IMR-90 (cell line): Measurements from ENCODE around the gene PBXIP1. TPM values are rescaled to one million over a fixed set of nuclear protein-coding genes. Genes with fewer than 3 reads are reported as not detected.

Source experiments
- ATAC-seq: fragments of 200-7000 bp; cut with Tn5 transposase; 2 replicates; pipeline ENCODE4 v1.9.1; 2020; ENCODE audit warnings: low read depth, mild to moderate bottlenecking, moderate library complexity
- BruUV-seq: library from RNA; stranded (reverse); fragments of 400-500 nt; replicated peaks from 2 replicates; lab custom pipeline; 2021; lab: Mats Ljungman, UMichigan
- CTCF ChIA-PET: fragments of 300-600 bp; formaldehyde crosslinking; extraction: SDS; loops from one replicate; lab custom pipeline; 2021; ENCODE audit warnings: antibody characterized with exemption; lab: Yijun Ruan, JAX
- POLR2A ChIA-PET: fragments of 300-600 bp; sonication (Branson Sonifier 250); formaldehyde crosslinking; loops from one replicate; lab custom pipeline; 2022; ENCODE audit warnings: antibody characterized with exemption; ENCODE audit not compliant: unreplicated experiment; lab: Charles Lee
- DNase-seq: peaks from one replicate; pipeline ENCODE4 v3.0.0; 2013
- H2AFZ ChIP-seq: replicated peaks from 2 replicates; pipeline ENCODE3; 2013; ENCODE audit warnings: low read length, mild to moderate bottlenecking; ENCODE audit not compliant: poor library complexity
- H2AK5ac ChIP-seq: 2 replicates; pipeline ENCODE4 v1.6.1; 2013; ENCODE audit warnings: low read depth, low read length, inconsistent platforms
- H2AK9ac ChIP-seq: replicated peaks from 2 replicates; pipeline ENCODE3; 2013; ENCODE audit warnings: mild to moderate bottlenecking, low read depth, low read length, moderate library complexity; ENCODE audit not compliant: poor library complexity
- H2BK120ac ChIP-seq: 2 replicates; pipeline ENCODE4 v1.6.1; 2013; ENCODE audit warnings: low read depth, low read length, inconsistent platforms
- H2BK15ac ChIP-seq: 3 replicates; pipeline ENCODE4 v1.6.1; 2013; ENCODE audit warnings: low read depth, low read length, inconsistent platforms
- H2BK20ac ChIP-seq: 2 replicates; pipeline ENCODE4 v1.6.1; 2013; ENCODE audit warnings: low read depth, mild to moderate bottlenecking, inconsistent platforms, low read length, moderate library complexity
- H2BK5ac ChIP-seq: 2 replicates; pipeline ENCODE4 v1.6.1; 2013; ENCODE audit warnings: mild to moderate bottlenecking, low read depth, low read length, inconsistent platforms; ENCODE audit not compliant: poor library complexity, severe bottlenecking
- H3K14ac ChIP-seq: replicated peaks from 2 replicates; pipeline ENCODE4 v1.6.1; 2013; ENCODE audit warnings: low read depth, low read length, inconsistent platforms
- H3K18ac ChIP-seq: 2 replicates; pipeline ENCODE4 v1.6.1; 2013; ENCODE audit warnings: low read depth, low read length, control low read depth
- H3K23ac ChIP-seq: 2 replicates; pipeline ENCODE4 v1.6.1; 2013; ENCODE audit warnings: low read depth, low read length, inconsistent platforms
- H3K27ac ChIP-seq: 2 replicates; pipeline ENCODE4 v1.5.1; 2013; ENCODE audit warnings: mild to moderate bottlenecking, control low read depth, low read length; ENCODE audit not compliant: insufficient read depth
- H3K27me3 ChIP-seq: 2 replicates; pipeline ENCODE4 v1.6.1; 2013; ENCODE audit warnings: low read length; ENCODE audit not compliant: control insufficient read depth, insufficient read depth
- H3K36me3 ChIP-seq: 2 replicates; pipeline ENCODE4 v1.6.1; 2013; ENCODE audit warnings: low read length, mixed read lengths; ENCODE audit not compliant: control insufficient read depth, insufficient read depth
- H3K4ac ChIP-seq: 2 replicates; pipeline ENCODE4 v1.6.1; 2013; ENCODE audit warnings: low read depth, low read length, inconsistent platforms
- H3K4me1 ChIP-seq: 2 replicates; pipeline ENCODE4 v1.6.1; 2013; ENCODE audit warnings: low read length, mixed read lengths; ENCODE audit not compliant: control insufficient read depth, insufficient read depth
- H3K4me2 ChIP-seq: 2 replicates; pipeline ENCODE4 v1.6.1; 2013; ENCODE audit warnings: low read depth, mild to moderate bottlenecking, control low read depth, low read length, moderate library complexity
- H3K4me3 ChIP-seq: 2 replicates; pipeline ENCODE4 v1.5.1; 2013; ENCODE audit warnings: low read depth, mild to moderate bottlenecking, control low read depth, low read length, moderate library complexity; ENCODE audit not compliant: insufficient read depth
- H3K56ac ChIP-seq: 2 replicates; pipeline ENCODE4 v1.6.1; 2013; ENCODE audit warnings: low read length, inconsistent platforms; ENCODE audit not compliant: insufficient read depth; ENCODE audit errors: extremely low read depth
- H3K79me1 ChIP-seq, 2 experiments: 2 replicates each; pipeline ENCODE4 v1.6.1; 2013; ENCODE audit warnings: low read length in 2 of 2, inconsistent platforms in 1 of 2, low read depth in 1 of 2
- H3K9ac ChIP-seq: 2 replicates; pipeline ENCODE4 v1.6.1; 2013; ENCODE audit warnings: low read depth, low read length, control low read depth
- H3K9me1 ChIP-seq: 2 replicates; pipeline ENCODE4 v1.6.1; 2013; ENCODE audit warnings: low read length, inconsistent platforms; ENCODE audit not compliant: insufficient read depth
- H3K9me3 ChIP-seq: 2 replicates; pipeline ENCODE4 v1.6.1; 2013; ENCODE audit warnings: low read length; ENCODE audit not compliant: control insufficient read depth, insufficient read depth
- H4K20me1 ChIP-seq: 2 replicates; pipeline ENCODE4 v1.6.1; 2013; ENCODE audit warnings: low read length, inconsistent platforms; ENCODE audit not compliant: insufficient read depth
- H4K5ac ChIP-seq: 2 replicates; pipeline ENCODE4 v1.6.1; 2013; ENCODE audit warnings: mild to moderate bottlenecking, low read depth, low read length, control low read depth
- H4K8ac ChIP-seq, 2 experiments: 2 replicates each; pipeline ENCODE4 v1.6.1; 2013; ENCODE audit warnings: low read depth in 2 of 2, low read length in 2 of 2, control low read depth in 1 of 2, inconsistent platforms in 1 of 2
- H4K91ac ChIP-seq: 2 replicates; pipeline ENCODE4 v1.6.1; 2013; ENCODE audit warnings: low read depth, low read length, inconsistent platforms; ENCODE audit not compliant: insufficient read depth
- BHLHE40 ChIP-seq: fragments of 150-350 bp; IDR thresholded peaks from 2 replicates; pipeline ENCODE4 v1.6.1; 2016; ENCODE audit warnings: mild to moderate bottlenecking, low read depth, low read length
- CEBPB ChIP-seq: IDR thresholded peaks from 2 replicates; pipeline ENCODE4 v1.6.1; 2012; ENCODE audit warnings: low read depth, low read length, improper control_type of control experiment
- CHD1 ChIP-seq: IDR thresholded peaks from 2 replicates; pipeline ENCODE4 v1.6.1; 2012; ENCODE audit warnings: low read depth, low read length, improper control_type of control experiment
- CTCF ChIP-seq: conservative IDR thresholded peaks from 2 replicates; pipeline ENCODE4 v1.5.1; 2012; ENCODE audit warnings: mild to moderate bottlenecking, low read depth, low read length, improper control_type of control experiment
- ELK1 ChIP-seq: fragments of 150-350 bp; IDR thresholded peaks from 2 replicates; pipeline ENCODE4 v1.6.1; 2016; ENCODE audit warnings: low read depth, mild to moderate bottlenecking, low read length, moderate library complexity, borderline replicate concordance
- FOS ChIP-seq: fragments of 150-350 bp; IDR thresholded peaks from 2 replicates; pipeline ENCODE4 v1.6.1; 2016; ENCODE audit warnings: low read depth, low read length
- MAFK ChIP-seq: IDR thresholded peaks from 2 replicates; pipeline ENCODE4 v1.6.1; 2012; ENCODE audit warnings: low read depth, low read length, improper control_type of control experiment
- MXI1 ChIP-seq: IDR thresholded peaks from 2 replicates; pipeline ENCODE4 v1.6.1; 2012; ENCODE audit warnings: low read depth, mild to moderate bottlenecking, low read length, moderate library complexity, borderline replicate concordance
- NFE2L2 ChIP-seq: fragments of 150-350 bp; IDR thresholded peaks from 2 replicates; pipeline ENCODE4 v1.6.1; 2016; ENCODE audit warnings: low read depth, mild to moderate bottlenecking, low read length
- POLR2A ChIP-seq: IDR thresholded peaks from 2 replicates; pipeline ENCODE4 v1.6.1; 2012; ENCODE audit warnings: mild to moderate bottlenecking, low read depth, low read length
- RAD21 ChIP-seq: IDR thresholded peaks from 2 replicates; pipeline ENCODE4 v1.6.1; 2012; ENCODE audit warnings: low read length, improper control_type of control experiment
- RCOR1 ChIP-seq: IDR thresholded peaks from 2 replicates; pipeline ENCODE4 v1.6.1; 2012; ENCODE audit warnings: mild to moderate bottlenecking, low read length, improper control_type of control experiment; ENCODE audit not compliant: insufficient replicate concordance
- RFX5 ChIP-seq: IDR thresholded peaks from 2 replicates; pipeline ENCODE4 v1.8.0; 2012; ENCODE audit warnings: low read depth, mild to moderate bottlenecking, low read length, moderate library complexity
- SMC3 ChIP-seq: fragments of 150-350 bp; IDR thresholded peaks from 2 replicates; pipeline ENCODE4 v1.6.1; 2016; ENCODE audit warnings: low read depth, mild to moderate bottlenecking, antibody characterized with exemption, low read length, moderate library complexity
- USF2 ChIP-seq: fragments of 150-350 bp; IDR thresholded peaks from 2 replicates; pipeline ENCODE4 v1.6.1; 2017; ENCODE audit warnings: mild to moderate bottlenecking, antibody characterized with exemption, low read length, low read depth
- WGBS, 2 experiments: methylation state at CpG; one replicate each; pipeline versions ENCODE4 v1.1.5 to v1.1.7; 2013; ENCODE audit warnings: missing lambda C conversion rate in 2 of 2; ENCODE audit not compliant: insufficient read length in 1 of 2; ENCODE audit errors: extremely low coverage in 2 of 2; 5-methylcytosine and 5-hydroxymethylcytosine counted together
- dilution Hi-C: fragments of 300-500 bp; cut with HindIII; formaldehyde crosslinking; loops from one replicate; pipeline ENCODE4 v1.14.3; 2018; ENCODE audit warnings: low sequenced_read_pairs; ENCODE audit not compliant: unreplicated experiment
- in situ Hi-C: fragments of 300-500 bp; cut with MboI; formaldehyde crosslinking; loops from 3 replicates; pipeline ENCODE4 v1.14.3; 2019; ENCODE audit warnings: low sequenced_read_pairs, inconsistent platforms, mixed read lengths
- intact Hi-C: fragments of 100-400 bp; cut with micrococcal nuclease; formaldehyde crosslinking; loops from 2 replicates; pipeline ENCODE4 v1.10.0; 2022
- polyA plus RNA-seq, 3 experiments: library from polyadenylated mRNA; depleted of rRNA; stranded (reverse); fragments of >200 nt; gene quantifications; 2 replicates each; pipeline ENCODE4 v1.2.3, GENCODE V29; 2012; ENCODE audit warnings: low replicate concordance in 1 of 3
- total RNA-seq: library from RNA; depleted of rRNA; stranded (reverse); fragments of >200 nt; gene quantifications from 2 replicates; pipeline ENCODE4 v1.2.3, GENCODE V29; 2012

Gene PBXIP1
- total and polyA plus RNA-seq, 2 of the 4 experiments (the other 2 are of a cell fraction), result 28.3 to 44.2 TPM

GRCh38 chr1:154896771-154897286 lies 59.1 kb downstream of the PBXIP1 start:
- Histone ChIP-seq H3K4me2 (no peak overlapping the region), H2AFZ (no peak overlapping the region), H2AK5ac (no peak overlapping the region), H3K56ac (no peak overlapping the region), H4K20me1 (no peaks in the 10 kb centered on the region), H3K4me1 (no peaks in the 10 kb centered on the region), H3K4me3 (no peak overlapping the region), H2BK120ac (no peak overlapping the region), H3K27me3 (peaks cover 43% of the 10 kb centered on the region), H4K5ac (no peak overlapping the region), H2BK15ac (no peak overlapping the region), H3K4ac (no peak overlapping the region), H2BK5ac (no peak overlapping the region), H3K36me3 (no peaks in the 10 kb centered on the region), H2AK9ac (no peak overlapping the region), H3K9me1 (no peaks in the 10 kb centered on the region), H4K91ac (no peak overlapping the region), H3K18ac (no peak overlapping the region), H4K8ac (no peak overlapping the region), H3K14ac (no peak overlapping the region), H3K23ac (no peak overlapping the region), H2BK20ac (no peak overlapping the region), H3K27ac (no peak overlapping the region), H3K79me1 (no peaks in the 10 kb centered on the region), H3K9ac (no peak overlapping the region), H3K9me3 (no peaks in the 10 kb centered on the region)
- in situ Hi-C loops (no loop called here), dilution Hi-C loops (no loop called here), intact Hi-C loops (no loop called here)
- DNase-seq (no peak), ATAC-seq (no peak)
- CTCF ChIA-PET, result no interaction called here
- no TSS peak for BruUV-seq
- WGBS, 2 experiments, result no CpG with 5 or more reads among the region's 10 CpGs
- POLR2A ChIA-PET, result no interaction called here
- TF ChIP-seq BHLHE40, result no peak
- TF ChIP-seq ELK1, result no peak
- TF ChIP-seq USF2, result no peak
- TF ChIP-seq SMC3, result no peak
- no peak for TF ChIP-seq RAD21
- no peak for TF ChIP-seq CTCF
- no peak for TF ChIP-seq MAFK
- TF ChIP-seq MXI1, result no peak
- no peak for TF ChIP-seq FOS
- TF ChIP-seq RFX5, result no peak
- no peak for TF ChIP-seq POLR2A
- TF ChIP-seq RCOR1, result no peak
- TF ChIP-seq CEBPB, result no peak
- no peak for TF ChIP-seq NFE2L2
- no peak for TF ChIP-seq CHD1
